Fibroblast of villous mesenchyme (primary cell): Measurements from ENCODE around the gene RCC2. TPM values are rescaled to one million over a fixed set of nuclear protein-coding genes. Genes with fewer than 3 reads are reported as not detected.

Experiments used
- DNase-seq: peaks from one replicate; pipeline ENCODE4 v3.0.0-alpha.2; 2010; ENCODE audit warnings: low read depth
- H3K4me3 ChIP-seq: 2 replicates; pipeline ENCODE4 v1.5.1; 2011; ENCODE audit warnings: low read depth, mild to moderate bottlenecking, low read length
- CTCF ChIP-seq: IDR thresholded peaks from 2 replicates; pipeline ENCODE4 v1.5.1; 2012; ENCODE audit warnings: low read depth, mild to moderate bottlenecking, low read length; ENCODE audit not compliant: insufficient read depth
- total RNA-seq: library from RNA; depleted of rRNA; stranded (reverse); fragments of >200 nt; gene quantifications from 2 replicates; pipeline ENCODE4 v1.2.3, GENCODE V29; 2012

The RCC2 gene
- total RNA-seq, 1 donor, result 74.7 TPM

DNA sequence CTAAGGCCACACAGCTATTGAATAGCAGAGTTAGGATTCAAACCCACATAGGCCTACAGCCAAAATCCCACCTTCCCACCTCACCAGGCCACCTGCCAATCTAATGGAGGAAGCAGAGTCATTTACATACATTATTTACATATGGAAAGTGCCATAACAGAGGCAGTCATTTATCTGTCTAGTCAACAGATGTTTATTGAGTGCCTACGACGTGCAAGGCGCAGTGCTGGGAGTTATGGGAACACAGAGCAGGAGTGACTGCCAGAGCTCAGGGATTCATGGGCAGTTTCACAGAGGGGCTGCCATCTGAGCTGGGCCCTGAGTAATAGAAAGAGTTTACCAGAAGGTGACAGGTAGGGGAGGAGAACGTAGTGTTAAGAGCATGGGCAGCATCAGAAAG, 77.8 kb downstream of the RCC2 start:
- H3K4me3 ChIP-seq, result no peak overlapping the region
- DNase-seq, result no peak
- TF ChIP-seq CTCF, result no peak

GRCh38 chr1:17360272-17360956, 79.1 kb downstream of the RCC2 start:
- TF ChIP-seq CTCF, result no peak
- H3K4me3 ChIP-seq, result no peak overlapping the region
- no peak for DNase-seq

GRCh38 chr1:17359808-17360207, 79.7 kb downstream of the RCC2 start:
- H3K4me3 ChIP-seq, result no peak overlapping the region
- no peak for TF ChIP-seq CTCF
- no peak for DNase-seq

DNA sequence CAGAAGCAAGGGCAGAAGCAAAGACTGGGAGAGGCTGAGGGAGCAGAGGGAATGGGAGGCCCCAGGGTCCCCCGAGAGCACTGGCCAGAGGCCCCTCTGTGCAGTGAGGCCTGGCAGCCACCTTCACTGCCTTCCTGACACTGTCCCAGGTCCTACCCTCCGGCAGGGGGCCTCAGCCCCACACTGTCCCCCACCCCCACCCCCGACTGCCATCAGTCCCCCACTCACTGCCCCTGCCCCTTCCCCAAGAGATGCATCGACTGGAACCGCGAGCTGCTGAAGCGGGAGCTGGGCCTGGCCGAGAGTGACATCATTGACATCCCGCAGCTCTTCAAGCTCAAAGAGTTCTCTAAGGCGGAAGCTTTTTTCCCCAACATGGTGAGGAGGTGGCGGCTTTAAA, 80.4 kb downstream of the RCC2 start:
- DNase-seq, result no peak
- no peak for TF ChIP-seq CTCF
- no peak overlapping the region for H3K4me3 ChIP-seq

DNA sequence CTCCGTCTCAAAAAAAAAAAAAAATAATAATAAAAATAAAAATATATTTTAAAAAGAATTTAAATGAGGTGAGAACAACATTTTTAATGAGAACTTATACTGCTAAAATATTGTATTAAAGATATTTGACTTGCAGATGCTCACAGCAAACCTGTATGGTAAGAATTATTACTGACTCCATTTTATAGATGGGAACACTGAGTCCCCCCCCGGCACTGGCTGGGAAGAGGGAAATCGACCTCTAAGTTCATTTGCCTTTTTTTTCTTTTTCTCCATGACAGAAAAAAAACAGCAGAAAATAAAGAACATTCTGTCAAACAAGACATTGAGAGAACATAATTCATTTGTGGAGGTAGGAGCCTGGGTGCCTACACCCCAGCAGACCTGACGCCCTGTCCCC, 80.9 kb downstream of the RCC2 start:
- DNase-seq, result no peak
- no peak for TF ChIP-seq CTCF
- H3K4me3 ChIP-seq, result no peak overlapping the region

Other genes starting within 250 kb of the RCC2 start
- 0.43 and 0.64 TPM in 2 replicates for gene PADI1, start 234.5 kb downstream of the RCC2 start, total RNA-seq
- gene PADI3, start 190.6 kb downstream of the RCC2 start, total RNA-seq, result under 0.01 TPM in 1 of 2 replicates, not detected in the other
- not detected in 2 replicates for gene PADI4, start 131.5 kb downstream of the RCC2 start, total RNA-seq
- gene PADI6, start 67.5 kb downstream of the RCC2 start, total RNA-seq, result not detected in 2 replicates
- 16.8 and 18.7 TPM in 2 replicates for gene ARHGEF10L, start 100.0 kb upstream of the RCC2 start, total RNA-seq